ENCODE data around the gene NEURL4. TPM values are rescaled to one million over a fixed set of nuclear protein-coding genes. Genes with fewer than 3 reads are reported as not detected.

NEURL4 gene
- total and polyA plus RNA-seq, 2 donors (not counting 3 experiments of a cell fraction or from before 2014, with no cell fraction given): 32.0 to 44.9 TPM

GRCh38 chr17:7313088-7313889 lies 15.8 kb downstream of the NEURL4 start:
- no peaks in the 10 kb centered on the region for H3K9me3 ChIP-seq (replicated peaks; ENCODE audit: control insufficient read depth, insufficient read depth, low read length)
- CTCF ChIA-PET: interaction anchor here (1.0 to 1.8 kb wide), 4 partner anchors 16 to 268 kb away, joined by 3 to 10 read pairs (median 6); partner anchors contain the start of genes NEURL4 and SLC2A4
- peaks cover 4% of the 10 kb centered on the region for H4K20me1 ChIP-seq (replicated peaks; ENCODE audit: control insufficient read depth, extremely low read depth, insufficient read depth, low read length)
- peak overlapping the region; percentile 60 for H3K4me2 ChIP-seq (ENCODE audit: insufficient read depth, low read length)
- peaks cover 31 to 46% of the 10 kb centered on the region in 2 experiments for H3K36me3 ChIP-seq (ENCODE audit: control insufficient read depth in 2 of 2, extremely low read depth in 1 of 2, insufficient read depth in 2 of 2, low read length in 2 of 2)
- peaks cover 40% of the 10 kb centered on the region for H3K79me2 ChIP-seq (ENCODE audit: control insufficient read depth, insufficient read depth, low read length)
- no peak overlapping the region for H2AFZ ChIP-seq (ENCODE audit: low read depth, low read length)
- DNase-seq (ENCODE audit: low read depth, low spot score): no peak
- TF ChIP-seq GATA2 (IDR thresholded peaks at IDR 0.05; ENCODE audit: insufficient read depth, insufficient read length, low read depth, low read length) (no peak), EZH2 (IDR thresholded peaks at IDR 0.05; ENCODE audit: borderline replicate concordance, low read depth, low read length, severe bottlenecking) (no peak), POLR2AphosphoS5 (IDR thresholded peaks at IDR 0.05; ENCODE audit: insufficient read depth, low read depth, low read length) (peak; percentile 62), POLR2A (IDR thresholded peaks at IDR 0.05; ENCODE audit: low read depth, low read length) (peak; percentile 42)
- TF ChIP-seq, protein P1, sequence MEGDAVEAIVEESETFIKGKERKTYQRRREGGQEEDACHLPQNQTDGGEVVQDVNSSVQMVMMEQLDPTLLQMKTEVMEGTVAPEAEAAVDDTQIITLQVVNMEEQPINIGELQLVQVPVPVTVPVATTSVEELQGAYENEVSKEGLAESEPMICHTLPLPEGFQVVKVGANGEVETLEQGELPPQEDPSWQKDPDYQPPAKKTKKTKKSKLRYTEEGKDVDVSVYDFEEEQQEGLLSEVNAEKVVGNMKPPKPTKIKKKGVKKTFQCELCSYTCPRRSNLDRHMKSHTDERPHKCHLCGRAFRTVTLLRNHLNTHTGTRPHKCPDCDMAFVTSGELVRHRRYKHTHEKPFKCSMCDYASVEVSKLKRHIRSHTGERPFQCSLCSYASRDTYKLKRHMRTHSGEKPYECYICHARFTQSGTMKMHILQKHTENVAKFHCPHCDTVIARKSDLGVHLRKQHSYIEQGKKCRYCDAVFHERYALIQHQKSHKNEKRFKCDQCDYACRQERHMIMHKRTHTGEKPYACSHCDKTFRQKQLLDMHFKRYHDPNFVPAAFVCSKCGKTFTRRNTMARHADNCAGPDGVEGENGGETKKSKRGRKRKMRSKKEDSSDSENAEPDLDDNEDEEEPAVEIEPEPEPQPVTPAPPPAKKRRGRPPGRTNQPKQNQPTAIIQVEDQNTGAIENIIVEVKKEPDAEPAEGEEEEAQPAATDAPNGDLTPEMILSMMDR (IDR thresholded peaks at IDR 0.05; ENCODE audit: extremely low read depth in 1 of 2, insufficient read depth in 1 of 2, low read depth in 1 of 2, low read length in 2 of 2): peak in 1 of 2 donors; percentile 7
- dilution Hi-C loops (cut with MboI; ENCODE audit: extremely low pct_ligation_motif_present, low sequenced_read_pairs): no loop called here
- no peaks in the 10 kb centered on the region for H3K27me3 ChIP-seq (ENCODE audit: control insufficient read depth in 2 of 2, insufficient read depth in 2 of 2, low read length in 2 of 2)
- intact Hi-C loops (cut with micrococcal nuclease): no loop called here
- H3K27ac ChIP-seq (ENCODE audit: insufficient read depth, low read depth, low read length): no peak overlapping the region
- no peak overlapping the region for H3K9ac ChIP-seq (replicated peaks; ENCODE audit: extremely low read depth, insufficient read depth, low read length)
- no peaks in the 10 kb centered on the region for H3K9me1 ChIP-seq (replicated peaks; ENCODE audit: control insufficient read depth, extremely low read depth, insufficient read depth, low read length)
- POLR2A ChIA-PET: no interaction called here
- no peak overlapping the region for H3K4me3 ChIP-seq (replicated peaks in 1 of 3; ENCODE audit: insufficient read depth in 1 of 3, low read depth in 1 of 3, low read length in 3 of 3)
- peaks cover 36% of the 10 kb centered on the region for H3K4me1 ChIP-seq (ENCODE audit: control insufficient read depth, extremely low read depth, insufficient read depth, low read length)
- no peak for FAIRE-seq
- BruUV-seq (replicated peaks): no TSS peak

All from endothelial cell of umbilical vein (primary cell).